Fibroblast of the aortic adventitia (primary cell): ENCODE results near the gene HK3. TPM values are rescaled to one million over a fixed set of nuclear protein-coding genes. Genes with fewer than 3 reads are reported as not detected.

ENCODE experiments used
- DNase-seq: peaks from one replicate; pipeline ENCODE4 v3.0.0-alpha.2; 2010; ENCODE audit warnings: low read depth
- H3K4me3 ChIP-seq: 2 replicates; pipeline ENCODE4 v1.5.1; 2011; ENCODE audit warnings: low read depth, mild to moderate bottlenecking, control low read depth, low read length, moderate library complexity
- total RNA-seq: library from RNA; depleted of rRNA; stranded (reverse); fragments of >200 nt; gene quantifications from 2 replicates; pipeline ENCODE4 v1.2.3, GENCODE V29; 2012; ENCODE audit warnings: low replicate concordance
- TF ChIP-seq, protein P1 (sequence below): IDR thresholded peaks from 2 replicates; pipeline ENCODE4 v1.5.1; 2011; ENCODE audit warnings: mild to moderate bottlenecking, low read length, control low read depth, inconsistent platforms; ENCODE audit not compliant: insufficient read depth

HK3 gene
- total RNA-seq, 1 donor, result not detected

DNA sequence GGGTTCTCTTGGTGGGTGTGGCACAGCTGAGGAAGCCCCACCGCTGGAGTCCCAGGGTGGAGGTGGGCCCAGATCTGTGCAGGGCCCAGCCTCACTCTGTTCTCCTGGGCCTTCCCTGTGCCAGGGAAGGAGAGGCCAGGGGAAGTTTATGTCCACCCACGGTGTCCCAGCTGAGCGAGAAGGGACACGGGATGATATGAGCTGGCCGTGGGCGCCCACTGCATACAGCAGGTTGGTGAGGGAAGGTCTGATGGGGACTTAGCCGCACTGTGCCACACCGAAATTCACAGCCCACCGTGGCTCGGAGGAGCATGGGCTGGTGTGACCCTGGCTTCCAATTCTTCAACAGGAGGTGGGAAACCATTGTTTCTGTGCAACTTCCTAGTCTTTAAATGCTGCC is 54.9 kb downstream of the HK3 start:
- no peak for DNase-seq
- TF ChIP-seq, protein P1, sequence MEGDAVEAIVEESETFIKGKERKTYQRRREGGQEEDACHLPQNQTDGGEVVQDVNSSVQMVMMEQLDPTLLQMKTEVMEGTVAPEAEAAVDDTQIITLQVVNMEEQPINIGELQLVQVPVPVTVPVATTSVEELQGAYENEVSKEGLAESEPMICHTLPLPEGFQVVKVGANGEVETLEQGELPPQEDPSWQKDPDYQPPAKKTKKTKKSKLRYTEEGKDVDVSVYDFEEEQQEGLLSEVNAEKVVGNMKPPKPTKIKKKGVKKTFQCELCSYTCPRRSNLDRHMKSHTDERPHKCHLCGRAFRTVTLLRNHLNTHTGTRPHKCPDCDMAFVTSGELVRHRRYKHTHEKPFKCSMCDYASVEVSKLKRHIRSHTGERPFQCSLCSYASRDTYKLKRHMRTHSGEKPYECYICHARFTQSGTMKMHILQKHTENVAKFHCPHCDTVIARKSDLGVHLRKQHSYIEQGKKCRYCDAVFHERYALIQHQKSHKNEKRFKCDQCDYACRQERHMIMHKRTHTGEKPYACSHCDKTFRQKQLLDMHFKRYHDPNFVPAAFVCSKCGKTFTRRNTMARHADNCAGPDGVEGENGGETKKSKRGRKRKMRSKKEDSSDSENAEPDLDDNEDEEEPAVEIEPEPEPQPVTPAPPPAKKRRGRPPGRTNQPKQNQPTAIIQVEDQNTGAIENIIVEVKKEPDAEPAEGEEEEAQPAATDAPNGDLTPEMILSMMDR, result no peak
- H3K4me3 ChIP-seq, result no peak overlapping the region

DNA sequence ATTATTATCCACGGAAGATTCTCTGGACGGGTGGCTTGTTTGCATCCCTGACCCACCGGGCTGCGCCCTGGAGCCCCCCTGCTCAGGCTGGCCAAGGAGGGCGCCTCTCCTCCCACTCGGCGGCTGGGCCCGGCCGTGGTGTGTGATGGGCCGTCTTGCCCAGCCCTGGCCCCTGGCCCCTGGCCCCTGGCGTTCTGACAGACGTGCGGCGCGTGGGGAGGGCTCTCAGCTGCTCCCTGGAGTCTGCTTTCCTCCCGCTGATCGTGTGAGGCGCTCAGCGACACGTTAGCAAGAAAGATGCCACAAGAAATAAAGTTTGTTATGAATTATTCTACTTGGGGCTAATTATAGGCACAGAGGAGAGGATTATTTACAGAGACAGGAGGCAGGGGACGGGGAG is 55.5 kb downstream of the HK3 start:
- no peak for DNase-seq
- TF ChIP-seq, protein P1, result no peak
- H3K4me3 ChIP-seq, result no peak overlapping the region

DNA sequence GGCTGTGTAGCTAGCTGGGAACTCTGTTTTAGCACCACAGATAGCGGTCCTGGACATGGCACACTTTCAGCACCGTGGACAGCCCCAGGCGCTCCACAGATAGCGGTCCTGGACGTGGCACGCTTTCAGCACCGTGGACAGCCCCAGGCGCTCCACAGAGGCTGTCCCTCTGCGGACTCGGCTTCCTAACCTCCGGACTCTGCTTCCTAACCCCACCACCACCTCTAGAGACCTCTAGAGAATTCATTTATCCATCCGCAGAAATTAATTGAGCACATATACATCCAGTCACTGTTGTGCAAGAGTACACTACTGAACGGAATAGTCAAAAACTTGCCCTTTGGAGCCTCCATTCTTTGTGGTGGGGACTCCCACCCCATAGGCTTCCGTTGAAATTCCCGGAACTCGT is 61.4 kb downstream of the HK3 start:
- H3K4me3 ChIP-seq, result no peak overlapping the region
- TF ChIP-seq, protein P1, result no peak
- peak; percentile 90 for DNase-seq

DNA sequence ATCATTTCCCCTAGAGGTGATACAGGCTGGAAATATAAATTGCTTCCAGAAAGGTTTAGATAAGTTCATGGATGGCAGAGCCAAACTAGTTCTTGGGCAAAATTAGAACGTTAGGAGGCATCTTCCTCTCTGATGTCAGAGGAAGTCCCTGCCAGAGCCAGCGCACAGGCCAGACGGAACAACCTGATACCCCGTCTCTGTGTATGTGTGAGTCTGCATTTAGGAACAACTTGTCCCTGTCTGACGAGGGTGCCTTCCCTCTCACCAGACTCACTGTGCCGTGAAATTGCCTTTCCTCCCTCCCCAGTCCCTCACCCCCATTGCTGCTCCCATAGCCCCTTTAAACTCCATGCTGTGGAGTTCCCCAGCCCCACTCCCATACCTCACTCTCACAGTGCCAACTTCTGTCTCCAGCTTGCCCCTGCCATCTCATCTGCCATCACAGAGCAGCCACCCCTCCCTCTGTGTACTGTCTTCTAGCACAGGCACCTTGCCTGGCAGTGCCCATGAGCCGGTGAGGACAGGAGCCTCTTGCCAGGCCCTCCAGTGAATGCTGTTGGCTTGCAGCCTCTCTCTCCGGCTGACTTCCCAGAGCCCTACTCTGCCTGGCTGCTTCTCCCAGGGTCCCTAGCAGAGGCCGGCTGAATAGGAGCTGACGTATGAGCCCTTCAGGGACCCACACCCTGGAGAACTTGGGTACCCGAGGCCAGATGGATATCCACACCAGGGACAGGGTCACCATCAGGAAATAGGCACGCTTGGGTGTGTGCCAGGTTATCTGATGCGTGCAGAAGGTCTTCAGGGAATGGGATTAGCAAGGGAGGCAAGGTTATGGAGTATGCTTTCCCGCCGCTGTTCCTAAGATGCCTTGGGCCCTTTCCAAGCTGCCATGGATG is 62.1 kb downstream of the HK3 start:
- no peak for DNase-seq
- TF ChIP-seq, protein P1, result no peak
- H3K4me3 ChIP-seq, result no peak overlapping the region

DNA sequence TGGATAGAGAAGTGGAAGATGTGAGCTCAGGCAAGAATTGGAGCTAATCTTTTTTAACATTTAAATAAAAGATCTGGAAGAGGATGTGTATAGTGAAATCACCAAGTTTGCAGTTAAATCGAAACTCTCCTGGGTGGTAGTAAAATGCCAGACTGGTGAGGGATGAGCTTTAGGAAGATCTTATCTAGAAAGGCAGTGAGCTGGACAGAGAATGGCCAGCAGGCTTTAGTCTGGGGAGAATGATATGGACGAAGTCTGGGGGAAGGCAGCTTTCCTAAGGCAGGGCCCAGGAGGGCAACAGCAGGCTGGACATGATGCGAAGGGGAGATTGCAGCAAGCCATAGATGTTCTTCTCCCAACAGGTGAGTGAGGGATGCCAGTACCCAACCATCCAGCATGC is 63.2 kb downstream of the HK3 start:
- TF ChIP-seq, protein P1, result no peak
- no peak overlapping the region for H3K4me3 ChIP-seq
- DNase-seq, result no peak

DNA sequence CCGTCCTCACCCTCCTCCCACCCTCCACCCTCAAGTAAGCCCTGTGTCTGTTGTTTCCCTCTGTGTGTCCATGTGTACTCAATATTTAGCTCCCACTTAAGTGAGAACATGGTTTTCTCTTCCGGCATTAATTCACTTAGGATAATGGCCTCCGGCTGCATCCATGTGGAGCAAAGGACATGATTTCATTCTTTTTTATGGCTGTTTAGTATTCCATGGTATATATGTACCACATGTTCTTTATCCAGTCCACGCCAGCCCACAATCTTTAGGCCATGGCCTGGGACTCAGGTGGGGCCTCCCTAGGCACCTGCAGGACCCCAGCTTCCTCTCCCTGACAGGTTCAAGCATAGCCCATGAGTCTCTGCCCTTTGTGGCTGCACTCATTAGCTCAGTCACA is 65.9 kb downstream of the HK3 start:
- TF ChIP-seq, protein P1, result no peak
- DNase-seq, result no peak
- no peak overlapping the region for H3K4me3 ChIP-seq
